NT2/D1 (cell line): ENCODE results near the gene SLC35A1.

Experiments used
- DNase-seq: peaks from one replicate; pipeline ENCODE4 v3.0.0-alpha.2; 2011; ENCODE audit warnings: low read depth, low spot score
- H3K27me3 ChIP-seq: 2 replicates; pipeline ENCODE4 v1.6.0; 2011; ENCODE audit warnings: mild to moderate bottlenecking; ENCODE audit not compliant: insufficient read length, insufficient read depth
- H3K36me3 ChIP-seq: 2 replicates; pipeline ENCODE4 v1.6.1; 2011; ENCODE audit warnings: mild to moderate bottlenecking, low read length, mixed read lengths; ENCODE audit not compliant: insufficient read depth, insufficient read length
- H3K4me1 ChIP-seq: 2 replicates; pipeline ENCODE4 v1.5.1; 2011; ENCODE audit not compliant: insufficient read depth, insufficient read length
- H3K4me3 ChIP-seq: 2 replicates; pipeline ENCODE4 v1.5.1; 2011; ENCODE audit warnings: low read depth; ENCODE audit not compliant: insufficient read length
- H3K9ac ChIP-seq: 2 replicates; pipeline ENCODE4 v1.6.0; 2011; ENCODE audit warnings: low read depth; ENCODE audit not compliant: insufficient read length
- H3K9me3 ChIP-seq: 2 replicates; pipeline ENCODE4 v1.5.1; 2011; ENCODE audit warnings: mild to moderate bottlenecking, low read length; ENCODE audit not compliant: insufficient read depth
- SUZ12 ChIP-seq: IDR thresholded peaks from 2 replicates; pipeline ENCODE4 v1.6.1; 2011; ENCODE audit not compliant: insufficient read length, insufficient read depth; ENCODE audit errors: extremely low read depth
- YY1 ChIP-seq: IDR thresholded peaks from 2 replicates; pipeline ENCODE4 v1.6.1; 2011; ENCODE audit not compliant: insufficient read length, insufficient read depth
- ZNF274 ChIP-seq: IDR thresholded peaks from 2 replicates; pipeline ENCODE4 v1.6.1; 2011; ENCODE audit warnings: mild to moderate bottlenecking, low read depth, low read length

The SLC35A1 gene

GRCh38 chr6:87494761-87495422 is 22.1 kb downstream of the SLC35A1 start:
- no peaks in the 10 kb centered on the region for H3K27me3 ChIP-seq
- no peak overlapping the region for H3K9ac ChIP-seq
- no peaks in the 10 kb centered on the region for H3K4me1 ChIP-seq
- H3K4me3 ChIP-seq: no peak overlapping the region
- H3K36me3 ChIP-seq: no peaks in the 10 kb centered on the region
- no peak for DNase-seq
- H3K9me3 ChIP-seq: no peaks in the 10 kb centered on the region
- TF ChIP-seq YY1 (no peak), ZNF274 (no peak), SUZ12 (no peak)

GRCh38 chr6:87498048-87498447 is 25.3 kb downstream of the SLC35A1 start:
- Histone ChIP-seq H3K27me3 (no peaks in the 10 kb centered on the region), H3K4me3 (no peak overlapping the region), H3K36me3 (peaks cover 11% of the 10 kb centered on the region), H3K9me3 (no peaks in the 10 kb centered on the region), H3K9ac (no peak overlapping the region), H3K4me1 (no peaks in the 10 kb centered on the region)
- no peak for TF ChIP-seq ZNF274
- no peak for TF ChIP-seq SUZ12
- no peak for TF ChIP-seq YY1
- no peak for DNase-seq

DNA sequence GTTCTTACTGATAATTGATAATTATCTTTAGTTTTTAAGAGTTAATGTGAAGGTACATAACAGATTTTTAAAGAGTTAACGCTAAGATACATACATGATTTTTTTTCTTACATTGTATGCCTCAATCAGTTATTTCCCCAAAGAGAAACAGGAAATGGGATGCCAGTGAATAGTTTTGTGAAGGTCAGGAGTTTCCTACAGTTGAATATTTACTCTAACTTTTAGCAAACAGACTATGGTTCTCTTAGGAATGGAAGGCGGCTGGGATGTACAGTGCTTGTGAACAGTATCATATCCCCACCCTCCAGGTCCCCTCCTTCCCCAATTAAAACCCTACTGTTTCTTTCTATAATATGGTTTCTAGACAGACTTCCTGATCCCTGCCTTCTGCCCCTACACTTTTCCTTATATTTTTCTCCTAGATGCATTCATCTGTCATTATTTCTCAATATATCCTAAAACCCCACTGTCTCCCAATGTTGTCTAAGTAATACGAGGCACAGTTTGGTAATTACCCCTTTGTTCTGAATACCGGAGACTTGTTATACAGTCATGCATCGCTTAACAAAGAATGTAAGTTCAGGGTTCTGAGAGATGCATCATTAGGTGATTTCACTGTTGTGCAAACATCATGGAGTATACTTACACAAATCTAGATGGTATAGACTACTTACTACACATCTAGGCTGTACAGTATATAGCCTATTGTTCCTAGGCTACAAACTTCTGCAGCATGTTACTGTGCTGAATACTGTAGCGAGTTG is 29.2 kb downstream of the SLC35A1 start:
- no peak overlapping the region for H3K4me3 ChIP-seq
- DNase-seq: no peak
- H3K9me3 ChIP-seq: no peaks in the 10 kb centered on the region
- H3K27me3 ChIP-seq: no peaks in the 10 kb centered on the region
- peaks cover 15% of the 10 kb centered on the region for H3K36me3 ChIP-seq
- H3K4me1 ChIP-seq: no peaks in the 10 kb centered on the region
- no peak overlapping the region for H3K9ac ChIP-seq
- TF ChIP-seq ZNF274: no peak
- no peak for TF ChIP-seq YY1
- TF ChIP-seq SUZ12: no peak

DNA sequence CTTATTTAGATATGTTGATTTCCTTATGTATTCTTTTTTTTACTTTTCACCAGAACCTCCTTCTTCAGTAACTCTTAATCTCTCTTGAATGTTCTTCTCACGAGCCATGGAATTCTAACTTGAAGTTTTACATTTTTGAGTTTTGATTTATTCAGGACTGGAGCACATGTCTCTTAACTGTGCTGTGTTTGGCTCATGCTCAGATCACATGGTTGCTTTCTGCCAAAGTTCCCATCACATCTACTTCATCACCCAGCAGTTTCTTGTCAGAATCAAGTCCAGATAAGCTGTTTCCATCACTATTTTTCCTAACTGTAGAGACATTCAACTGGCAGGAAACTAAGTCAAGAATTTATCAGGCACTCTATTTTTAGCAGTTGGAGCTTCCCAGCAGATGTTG is 31.7 kb downstream of the SLC35A1 start:
- H3K36me3 ChIP-seq: peaks cover 28% of the 10 kb centered on the region
- no peak for TF ChIP-seq YY1
- no peak for TF ChIP-seq ZNF274
- TF ChIP-seq SUZ12: no peak
- H3K27me3 ChIP-seq: no peaks in the 10 kb centered on the region

GRCh38 chr6:87514831-87515230 is 42.1 kb downstream of the SLC35A1 start:
- peaks cover 69% of the 10 kb centered on the region for H3K36me3 ChIP-seq
- TF ChIP-seq ZNF274 (no peak), SUZ12 (no peak), YY1 (no peak)
- no peak overlapping the region for H3K9ac ChIP-seq
- no peak for DNase-seq
- H3K4me3 ChIP-seq: no peak overlapping the region
- no peaks in the 10 kb centered on the region for H3K27me3 ChIP-seq
- no peaks in the 10 kb centered on the region for H3K9me3 ChIP-seq
- H3K4me1 ChIP-seq: no peaks in the 10 kb centered on the region

More for the DNA sequence above, 31.7 kb downstream of the SLC35A1 start:
- Histone ChIP-seq H3K9me3 (no peaks in the 10 kb centered on the region), H3K4me3 (no peak overlapping the region), H3K4me1 (no peaks in the 10 kb centered on the region), H3K9ac (no peak overlapping the region)
- no peak for DNase-seq

GRCh38 chr6:87518453-87518852 is 45.7 kb downstream of the SLC35A1 start:
- Histone ChIP-seq H3K4me3 (no peak overlapping the region), H3K4me1 (no peaks in the 10 kb centered on the region), H3K9me3 (no peaks in the 10 kb centered on the region), H3K9ac (no peak overlapping the region), H3K36me3 (peaks cover 58% of the 10 kb centered on the region), H3K27me3 (no peaks in the 10 kb centered on the region)
- DNase-seq: no peak
- TF ChIP-seq SUZ12: no peak
- no peak for TF ChIP-seq YY1
- TF ChIP-seq ZNF274: no peak

GRCh38 chr6:87522686-87523085 is 49.9 kb downstream of the SLC35A1 start:
- no peak for DNase-seq
- H3K4me3 ChIP-seq: no peak overlapping the region
- H3K9me3 ChIP-seq: no peaks in the 10 kb centered on the region
- no peaks in the 10 kb centered on the region for H3K27me3 ChIP-seq
- TF ChIP-seq ZNF274 (no peak), YY1 (no peak), SUZ12 (no peak)
- H3K4me1 ChIP-seq: no peaks in the 10 kb centered on the region
- H3K9ac ChIP-seq: no peak overlapping the region
- peaks cover 40% of the 10 kb centered on the region for H3K36me3 ChIP-seq
